Skeletal muscle satellite cell (primary cell): ENCODE data around the gene RPL18A.
A peak's percentile ranks its signal among the peaks of the same experiment; 100 is the strongest.

Experiments used
- H3K27me3 ChIP-seq: 2 replicates; pipeline ENCODE4 v1.7.0; 2013; ENCODE audit warnings: low read length; ENCODE audit not compliant: control insufficient read depth, insufficient read depth
- H3K36me3 ChIP-seq: 2 replicates; pipeline ENCODE4 v1.7.0; 2013; ENCODE audit warnings: mild to moderate bottlenecking, control low read depth, low read length; ENCODE audit not compliant: insufficient read depth
- H3K4me1 ChIP-seq: 2 replicates; pipeline ENCODE4 v1.7.0; 2013; ENCODE audit warnings: low read length; ENCODE audit not compliant: control insufficient read depth, insufficient read depth
- H3K4me2 ChIP-seq: 2 replicates; pipeline ENCODE4 v1.7.0; 2013; ENCODE audit warnings: mild to moderate bottlenecking, low read length
- H3K4me3 ChIP-seq: 2 replicates; pipeline ENCODE4 v1.7.0; 2013; ENCODE audit warnings: low read length
- H3K9ac ChIP-seq: 2 replicates; pipeline ENCODE4 v1.7.0; 2013; ENCODE audit warnings: mild to moderate bottlenecking, low read depth, low read length, moderate library complexity
- H3K9me3 ChIP-seq: replicated peaks from 2 replicates; pipeline ENCODE4 v1.7.0; 2013; ENCODE audit warnings: mild to moderate bottlenecking, control low read depth, low read length

RPL18A gene

GRCh38 chr19:17831419-17831888 lies 28.3 kb upstream of the RPL18A start:
- Histone ChIP-seq H3K4me2 (peak overlapping the region; percentile 58), H3K36me3 (no peaks in the 10 kb centered on the region), H3K9ac (no peak overlapping the region), H3K9me3 (no peaks in the 10 kb centered on the region), H3K27me3 (peaks cover 54% of the 10 kb centered on the region), H3K4me1 (peaks cover 3% of the 10 kb centered on the region), H3K4me3 (no peak overlapping the region)

GRCh38 chr19:17832443-17833208 lies 27.1 kb upstream of the RPL18A start:
- no peaks in the 10 kb centered on the region for H3K9me3 ChIP-seq
- no peaks in the 10 kb centered on the region for H3K36me3 ChIP-seq
- H3K4me1 ChIP-seq: peaks cover 3% of the 10 kb centered on the region
- H3K9ac ChIP-seq: no peak overlapping the region
- H3K27me3 ChIP-seq: peaks cover 58% of the 10 kb centered on the region
- H3K4me3 ChIP-seq: no peak overlapping the region
- no peak overlapping the region for H3K4me2 ChIP-seq

GRCh38 chr19:17834350-17835181 lies 25.1 kb upstream of the RPL18A start:
- H3K27me3 ChIP-seq: peaks cover 70% of the 10 kb centered on the region
- H3K4me1 ChIP-seq: peaks cover 3% of the 10 kb centered on the region
- no peak overlapping the region for H3K9ac ChIP-seq
- no peaks in the 10 kb centered on the region for H3K36me3 ChIP-seq
- no peak overlapping the region for H3K4me3 ChIP-seq
- no peaks in the 10 kb centered on the region for H3K9me3 ChIP-seq
- H3K4me2 ChIP-seq: no peak overlapping the region

- H3K9ac ChIP-seq: no peak overlapping the region
- peaks cover 3% of the 10 kb centered on the region for H3K4me1 ChIP-seq
- H3K9me3 ChIP-seq: no peaks in the 10 kb centered on the region
- no peaks in the 10 kb centered on the region for H3K36me3 ChIP-seq
- no peak overlapping the region for H3K4me2 ChIP-seq
- H3K4me3 ChIP-seq: no peak overlapping the region
- H3K27me3 ChIP-seq: peaks cover 71% of the 10 kb centered on the region
These were observed 24.3 kb upstream of the RPL18A start for GRCh38 chr19:17835182-17836006.

- Histone ChIP-seq H3K4me3 (no peak overlapping the region), H3K4me2 (no peak overlapping the region), H3K9me3 (no peaks in the 10 kb centered on the region), H3K9ac (no peak overlapping the region), H3K36me3 (no peaks in the 10 kb centered on the region), H3K4me1 (peaks cover 2% of the 10 kb centered on the region), H3K27me3 (peaks cover 72% of the 10 kb centered on the region)
These were observed 23.2 kb upstream of the RPL18A start for GRCh38 chr19:17836530-17836929.

- Histone ChIP-seq H3K27me3 (peaks cover 63% of the 10 kb centered on the region), H3K9ac (no peak overlapping the region), H3K4me1 (peaks cover 13% of the 10 kb centered on the region), H3K9me3 (no peaks in the 10 kb centered on the region), H3K4me2 (no peak overlapping the region), H3K36me3 (no peaks in the 10 kb centered on the region), H3K4me3 (no peak overlapping the region)
These were observed 21.7 kb upstream of the RPL18A start for GRCh38 chr19:17837972-17838371.

GRCh38 chr19:17840019-17840418 lies 19.7 kb upstream of the RPL18A start:
- Histone ChIP-seq H3K4me1 (peaks cover 13% of the 10 kb centered on the region), H3K4me3 (no peak overlapping the region), H3K9me3 (no peaks in the 10 kb centered on the region), H3K4me2 (no peak overlapping the region), H3K9ac (no peak overlapping the region), H3K27me3 (peaks cover 65% of the 10 kb centered on the region), H3K36me3 (no peaks in the 10 kb centered on the region)

- H3K27me3 ChIP-seq: peaks cover 57% of the 10 kb centered on the region
- H3K36me3 ChIP-seq: no peaks in the 10 kb centered on the region
- no peaks in the 10 kb centered on the region for H3K9me3 ChIP-seq
- H3K4me1 ChIP-seq: peaks cover 13% of the 10 kb centered on the region
- H3K4me3 ChIP-seq: peak overlapping the region; percentile 9
- no peak overlapping the region for H3K9ac ChIP-seq
- H3K4me2 ChIP-seq: peak overlapping the region; percentile 78
These were observed 18.3 kb upstream of the RPL18A start for GRCh38 chr19:17841371-17841809.

GRCh38 chr19:17841810-17842662 lies 17.7 kb upstream of the RPL18A start:
- H3K9me3 ChIP-seq: no peaks in the 10 kb centered on the region
- peak overlapping the region; percentile 59 for H3K4me3 ChIP-seq
- H3K36me3 ChIP-seq: no peaks in the 10 kb centered on the region
- peak overlapping the region; percentile 78 for H3K4me2 ChIP-seq
- peak overlapping the region; percentile 38 for H3K9ac ChIP-seq
- H3K4me1 ChIP-seq: peaks cover 13% of the 10 kb centered on the region
- peaks cover 53% of the 10 kb centered on the region for H3K27me3 ChIP-seq

- Histone ChIP-seq H3K9me3 (no peaks in the 10 kb centered on the region), H3K4me1 (peaks cover 13% of the 10 kb centered on the region), H3K27me3 (peaks cover 51% of the 10 kb centered on the region), H3K36me3 (no peaks in the 10 kb centered on the region), H3K9ac (peak overlapping the region; percentile 38), H3K4me3 (peak overlapping the region; percentile 59), H3K4me2 (peak overlapping the region; percentile 78)
These were observed 16.9 kb upstream of the RPL18A start for GRCh38 chr19:17842663-17843291.
